MG63 (cell line): ENCODE measurements around the gene NEURL1. TPM values are rescaled to one million over a fixed set of nuclear protein-coding genes. Genes with fewer than 3 reads are reported as not detected.

Experiments used
- total RNA-seq: library from RNA; depleted of rRNA; stranded (reverse); fragments of >200 nt; shearing (Covaris generic); gene quantifications from 2 replicates; pipeline ENCODE4 v1.2.3, GENCODE V29; 2014; ENCODE audit warnings: low replicate concordance; rRNA removed

NEURL1 gene
- total RNA-seq, 1 experiment from 2014 or later, result not detected

Other genes with a start within 250 kb of the NEURL1 start
- 0.03 TPM in 1 of 2 replicates, not detected in the other for gene RPEL1, start 247.8 kb upstream of the NEURL1 start, total RNA-seq
- gene INA, start 216.6 kb upstream of the NEURL1 start, total RNA-seq, result not detected in 2 replicates
- 19.5 and 31.0 TPM in 2 replicates for gene PCGF6, start 142.6 kb upstream of the NEURL1 start, total RNA-seq
- 6.8 and 9.0 TPM in 2 replicates for gene TAF5, start 125.7 kb upstream of the NEURL1 start, total RNA-seq
- 342 and 2,124 TPM in 2 replicates for gene ATP5MK, start 97.2 kb upstream of the NEURL1 start, total RNA-seq
- gene PDCD11, start 97.1 kb upstream of the NEURL1 start, total RNA-seq, result 36.6 and 42.5 TPM in 2 replicates
- gene CALHM2, start 41.3 kb upstream of the NEURL1 start, total RNA-seq, result not detected in 2 replicates
- gene CALHM1, start 34.8 kb upstream of the NEURL1 start, total RNA-seq, result not detected in 2 replicates
- gene CALHM3, start 14.5 kb upstream of the NEURL1 start, total RNA-seq, result not detected in 2 replicates